Omental fat pad (tissue), 4 donors: ENCODE measurements around the gene BCL2. TPM values are rescaled to one million over a fixed set of nuclear protein-coding genes. Genes with fewer than 3 reads are reported as not detected.

Source experiments
- ATAC-seq: fragments of 150-250 bp; one replicate; pipeline ENCODE4 v1.9.1; 2016; ENCODE audit warnings: mild to moderate bottlenecking, moderate library complexity; ENCODE audit not compliant: low FRiP score
- DNase-seq: peaks from one replicate; pipeline ENCODE4 v3.0.0-alpha.2; 2019; ENCODE audit warnings: low spot score
- CTCF ChIP-seq, 3 donors: fragments of 450-650 bp; IDR thresholded peaks; one replicate each; pipeline ENCODE4 v1.5.1; 2016 to 2017; ENCODE audit warnings: antibody characterized with exemption in 3 of 3, mild to moderate bottlenecking in 3 of 3, moderate library complexity in 2 of 3
- total RNA-seq, 4 donors: library from RNA; depleted of rRNA; stranded (reverse); fragments of >200 nt; gene quantifications; one replicate each; pipeline ENCODE4 v1.1.0, GENCODE V29; 2016

BCL2 gene
- total RNA-seq, 4 donors from 2014 or later, result 18.4 to 84.5 (median 30.2) TPM

GRCh38 chr18:63087421-63088230 is 231.9 kb downstream of the BCL2 start:
- DNase-seq (no peak), ATAC-seq (no peak)
- TF ChIP-seq CTCF (IDR thresholded peaks at IDR 0.05), result no peak

- no peak for TF ChIP-seq CTCF (IDR thresholded peaks at IDR 0.05)
- no peak for ATAC-seq
- DNase-seq, result no peak
These were observed 234.0 kb downstream of the BCL2 start for GRCh38 chr18:63085611-63086010.

- no peak for DNase-seq
- no peak for ATAC-seq
- no peak for TF ChIP-seq CTCF (IDR thresholded peaks at IDR 0.05)
These were observed 235.3 kb downstream of the BCL2 start for GRCh38 chr18:63084219-63084618.

GRCh38 chr18:63083555-63083954 is 236.0 kb downstream of the BCL2 start:
- DNase-seq (no peak), ATAC-seq (peak; percentile 79)
- no peak for TF ChIP-seq CTCF (IDR thresholded peaks at IDR 0.05)

GRCh38 chr18:63083020-63083531 is 236.5 kb downstream of the BCL2 start:
- TF ChIP-seq CTCF (IDR thresholded peaks at IDR 0.05), result no peak
- peak; percentile 84 for ATAC-seq
- no peak for DNase-seq

GRCh38 chr18:63082366-63083019 is 237.1 kb downstream of the BCL2 start:
- peak; percentile 13 for ATAC-seq
- DNase-seq, result no peak
- no peak for TF ChIP-seq CTCF (IDR thresholded peaks at IDR 0.05)
